Lung (tissue), 12 donors: Measurements from ENCODE around the gene CIAO3. TPM values are rescaled to one million over a fixed set of nuclear protein-coding genes. Genes with fewer than 3 reads are reported as not detected.
"Not testable (repeated sequence)": the region's sequence is repeated elsewhere in the genome, so short reads cannot be mapped to it uniquely, and the experiment has no call there.

Experiments used
- ATAC-seq: fragments of 200-7000 bp; cut with Tn5 transposase; one replicate; pipeline ENCODE4 v1.9.1; 2020; ENCODE audit warnings: moderate number of reproducible peaks; ENCODE audit not compliant: insufficient read depth, low FRiP score
- DNase-seq, 3 donors: peaks; one replicate each; pipeline ENCODE4 v3.0.0-alpha.2; 2013 to 2017
- H3K27ac ChIP-seq, 2 donors: one replicate each; pipeline ENCODE4 v1.5.1; 2013; ENCODE audit warnings: mild to moderate bottlenecking in 2 of 2, moderate library complexity in 2 of 2, control low read depth in 1 of 2, inconsistent platforms in 1 of 2, low read depth in 1 of 2, low read length in 1 of 2
- H3K27me3 ChIP-seq, 3 donors: one replicate each; pipeline ENCODE4 v1.5.1; 2013; ENCODE audit warnings: low read length in 2 of 3; ENCODE audit not compliant: control insufficient read depth in 3 of 3, insufficient read depth in 3 of 3
- H3K36me3 ChIP-seq, 4 donors: one replicate each; pipeline ENCODE4 v1.5.1; 2013; ENCODE audit warnings: low read length in 4 of 4, mild to moderate bottlenecking in 1 of 4, moderate library complexity in 1 of 4; ENCODE audit not compliant: control insufficient read depth in 4 of 4, insufficient read depth in 4 of 4
- H3K4me1 ChIP-seq, 5 donors: one replicate each; pipeline ENCODE4 v1.5.1; 2013; ENCODE audit warnings: low read length in 5 of 5, mild to moderate bottlenecking in 2 of 5, moderate library complexity in 1 of 5; ENCODE audit not compliant: control insufficient read depth in 5 of 5, insufficient read depth in 5 of 5
- H3K4me3 ChIP-seq: one replicate; pipeline ENCODE4 v1.5.1; 2013; ENCODE audit warnings: mild to moderate bottlenecking, control low read depth, moderate library complexity
- H3K9ac ChIP-seq, 2 donors: one replicate each; pipeline ENCODE4 v1.5.1; 2013; ENCODE audit warnings: low read length in 2 of 2, control low read depth in 1 of 2; ENCODE audit not compliant: insufficient read depth in 1 of 2
- H3K9me3 ChIP-seq, 4 donors: one replicate each; pipeline ENCODE4 v1.5.1; 2013; ENCODE audit warnings: low read length in 3 of 4, mild to moderate bottlenecking in 1 of 4, moderate library complexity in 1 of 4; ENCODE audit not compliant: control insufficient read depth in 4 of 4, insufficient read depth in 3 of 4
- WGBS, 2 donors: extraction: QIAGEN DNeasy Blood & Tissue Kit; methylation state at CpG; one replicate each; pipeline ENCODE4 v1.1.7; 2013; 5-methylcytosine and 5-hydroxymethylcytosine counted together
- polyA plus RNA-seq, 2 donors: library from polyadenylated mRNA; stranded (reverse); fragments of 200-250 nt; gene quantifications; one replicate each; pipeline ENCODE4 v1.2.1, GENCODE V29; 2013
- total RNA-seq, 2 donors: library from RNA; depleted of rRNA in 1 of 2; stranded (reverse); fragments of >200 nt in 1 of 2; gene quantifications; one replicate each; pipeline ENCODE4 v1.2.1, GENCODE V29; 2014 to 2021
- TF ChIP-seq, protein P1 (sequence below): IDR thresholded peaks from 2 replicates; pipeline ENCODE4 v1.5.1; 2012; ENCODE audit warnings: mild to moderate bottlenecking; ENCODE audit errors: control extremely low read depth, extremely low read depth
- donor health status: control.
- donor health status: control.
- donor health status: Bipolar disorder and iron deficiency.
- donor health status: healthy.
- donor health status: DM: yes; HTN: yes; CAD: no.

The CIAO3 gene
- total and polyA plus RNA-seq, 4 donors, result 21.0 to 40.6 (median 30.7) TPM

DNA sequence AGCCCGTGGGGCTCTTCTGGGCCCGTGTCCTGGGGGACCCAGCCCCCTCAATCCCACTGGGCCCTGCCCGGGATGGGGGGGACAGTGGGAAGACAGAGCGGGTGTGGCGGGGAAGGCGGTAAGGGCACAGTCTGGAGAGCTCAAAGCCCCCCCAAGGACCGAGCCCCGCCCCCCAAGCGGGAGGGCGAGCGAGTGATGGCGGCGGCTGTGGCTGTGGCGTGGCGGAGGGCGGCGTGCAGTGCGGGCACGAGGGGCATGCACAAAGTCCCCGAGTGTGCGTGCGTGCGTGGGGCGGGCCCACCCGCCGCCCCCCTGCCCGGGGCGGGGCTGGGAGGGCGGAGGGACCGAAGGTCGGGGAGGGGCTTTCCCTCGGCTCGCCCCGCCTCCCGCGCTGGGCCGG, 47.0 kb downstream of the CIAO3 start:
- Histone ChIP-seq H3K36me3 (peaks cover 0 to under 1% (median 0%) of the 10 kb centered on the region in 4 donors), H3K4me3 (no peak overlapping the region), H3K27ac (no peak overlapping the region), H3K9me3 (peaks cover 0 to 8% (median 0%) of the 10 kb centered on the region in 4 donors), H3K27me3 (peaks cover 0 to 35% (median 25%) of the 10 kb centered on the region in 3 donors), H3K4me1 (peaks cover 0 to 27% (median 9%) of the 10 kb centered on the region in 5 donors), H3K9ac (no peak overlapping the region)
- ATAC-seq, result no peak
- DNase-seq, result no peak
- WGBS, 2 donors, result 3 to 8% methylated on average over 15 to 37 of the region's 37 CpGs
- TF ChIP-seq, protein P1, sequence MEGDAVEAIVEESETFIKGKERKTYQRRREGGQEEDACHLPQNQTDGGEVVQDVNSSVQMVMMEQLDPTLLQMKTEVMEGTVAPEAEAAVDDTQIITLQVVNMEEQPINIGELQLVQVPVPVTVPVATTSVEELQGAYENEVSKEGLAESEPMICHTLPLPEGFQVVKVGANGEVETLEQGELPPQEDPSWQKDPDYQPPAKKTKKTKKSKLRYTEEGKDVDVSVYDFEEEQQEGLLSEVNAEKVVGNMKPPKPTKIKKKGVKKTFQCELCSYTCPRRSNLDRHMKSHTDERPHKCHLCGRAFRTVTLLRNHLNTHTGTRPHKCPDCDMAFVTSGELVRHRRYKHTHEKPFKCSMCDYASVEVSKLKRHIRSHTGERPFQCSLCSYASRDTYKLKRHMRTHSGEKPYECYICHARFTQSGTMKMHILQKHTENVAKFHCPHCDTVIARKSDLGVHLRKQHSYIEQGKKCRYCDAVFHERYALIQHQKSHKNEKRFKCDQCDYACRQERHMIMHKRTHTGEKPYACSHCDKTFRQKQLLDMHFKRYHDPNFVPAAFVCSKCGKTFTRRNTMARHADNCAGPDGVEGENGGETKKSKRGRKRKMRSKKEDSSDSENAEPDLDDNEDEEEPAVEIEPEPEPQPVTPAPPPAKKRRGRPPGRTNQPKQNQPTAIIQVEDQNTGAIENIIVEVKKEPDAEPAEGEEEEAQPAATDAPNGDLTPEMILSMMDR, result no peak

DNA sequence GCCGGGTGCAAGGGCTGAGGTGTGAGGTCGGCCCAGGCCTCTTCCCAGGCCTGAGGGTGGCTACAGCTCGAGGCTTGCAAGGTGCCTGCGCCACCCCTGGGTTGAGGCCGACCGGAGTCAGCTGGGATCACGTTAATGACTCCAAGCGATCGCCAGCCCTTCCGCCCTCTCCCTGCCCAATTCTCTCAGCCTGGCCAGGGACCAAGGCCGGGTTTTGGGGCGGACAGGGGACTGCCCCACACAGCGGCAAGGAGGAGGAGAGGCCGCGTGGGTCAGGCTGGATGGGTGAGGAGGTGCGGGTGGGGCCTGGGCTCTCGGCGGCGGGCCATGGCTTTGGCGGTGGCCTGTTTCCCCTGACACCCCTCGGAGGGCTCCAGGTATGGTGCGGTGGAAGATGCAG, 47.4 kb downstream of the CIAO3 start:
- 43 to 45% methylated on average over 22 of the region's 22 CpGs for WGBS, 2 donors
- H3K9me3 ChIP-seq, result peaks cover 0 to 8% (median 0%) of the 10 kb centered on the region in 4 donors
- peaks cover 0 to 35% (median 25%) of the 10 kb centered on the region in 3 donors for H3K27me3 ChIP-seq
- peaks cover 0 to 29% (median 12%) of the 10 kb centered on the region in 5 donors for H3K4me1 ChIP-seq
- ATAC-seq (no peak), DNase-seq (no peak)
- peaks cover 0 to 2% (median 0%) of the 10 kb centered on the region in 4 donors for H3K36me3 ChIP-seq
- no peak overlapping the region for H3K9ac ChIP-seq
- no peak overlapping the region for H3K4me3 ChIP-seq
- no peak overlapping the region for H3K27ac ChIP-seq
- TF ChIP-seq, protein P1, result no peak

DNA sequence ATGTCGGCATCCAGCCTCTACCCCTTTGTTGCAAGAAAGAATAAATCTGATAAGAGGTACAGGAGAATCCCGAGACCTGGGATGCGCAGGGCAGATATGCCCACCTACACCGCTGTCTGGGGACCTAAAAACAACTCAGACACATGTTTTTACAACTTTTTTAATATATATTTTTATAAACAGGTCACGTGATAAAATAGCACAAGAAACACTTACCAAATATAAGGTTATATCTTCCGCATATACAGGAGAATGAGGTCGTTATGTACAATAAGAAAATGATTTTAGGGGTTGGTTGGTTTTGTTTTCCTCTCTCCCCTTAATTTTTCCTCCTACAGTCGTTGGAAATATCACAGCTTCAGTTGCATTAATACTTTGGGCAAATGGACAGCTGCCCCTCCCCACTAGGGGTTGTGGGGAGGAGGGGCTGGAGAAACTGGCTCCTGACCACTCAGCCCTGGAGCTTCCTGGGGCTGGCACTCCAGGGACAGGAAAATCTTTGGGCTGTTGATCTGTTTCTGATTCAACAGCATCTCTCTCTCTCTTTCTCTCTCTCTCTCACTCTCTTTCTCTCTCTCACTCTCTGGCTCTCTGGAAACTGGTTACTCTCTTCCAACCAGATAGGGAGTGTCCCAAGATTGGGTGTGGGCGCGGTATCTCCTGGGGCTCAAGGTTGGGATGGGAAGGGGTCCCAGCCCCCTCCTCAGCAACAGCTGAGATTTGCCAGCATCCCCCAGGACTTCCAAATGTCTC, 48.3 kb downstream of the CIAO3 start:
- Histone ChIP-seq H3K27me3 (peaks cover 0 to 35% (median 25%) of the 10 kb centered on the region in 3 donors), H3K4me3 (no peak overlapping the region), H3K36me3 (peaks cover 0 to 3% (median 1%) of the 10 kb centered on the region in 4 donors), H3K4me1 (peaks cover 0 to 29% (median 12%) of the 10 kb centered on the region in 5 donors), H3K9ac (no peak overlapping the region), H3K27ac (no peak overlapping the region), H3K9me3 (peaks cover 0 to 8% (median 0%) of the 10 kb centered on the region in 4 donors)
- DNase-seq, result no peak
- TF ChIP-seq, protein P1, result no peak
- WGBS, 2 donors, result 70% methylated on average over 10 of the region's 10 CpGs
- no peak for ATAC-seq

GRCh38 chr16:691242-691641, 49.6 kb downstream of the CIAO3 start:
- not testable (repeated sequence) for H3K9ac ChIP-seq, H3K4me3 ChIP-seq, DNase-seq, ATAC-seq, H3K9me3 ChIP-seq, H3K27ac ChIP-seq
- peaks cover 0 to 29% (median 12%) of the 10 kb centered on the region in 5 donors for H3K4me1 ChIP-seq
- 77 to 86% methylated on average over 16 of the region's 16 CpGs for WGBS, 2 donors
- peaks cover 0 to 11% (median 6%) of the 10 kb centered on the region in 4 donors for H3K36me3 ChIP-seq
- H3K27me3 ChIP-seq, result peaks cover 0 to 33% (median 25%) of the 10 kb centered on the region in 3 donors
